ENCODE measurements around the gene TUSC2.
A peak's percentile ranks its signal among the peaks of the same experiment; 100 is the strongest.

Gene TUSC2

GRCh38 chr3:50351323-50351697 lies 23.3 kb upstream of the TUSC2 start:
- no peak for DNase-seq (ENCODE audit: low read depth)
- TF ChIP-seq MYC (IDR thresholded peaks at IDR 0.05; ENCODE audit: low read depth, low read length), result no peak
- no peak for TF ChIP-seq CTCF (IDR thresholded peaks at IDR 0.05; ENCODE audit: low read depth, low read length)
- TF ChIP-seq POLR2A (IDR thresholded peaks at IDR 0.05; ENCODE audit: extremely low read depth, insufficient read length), result no peak
- no peak for TF ChIP-seq MAX (IDR thresholded peaks at IDR 0.05; ENCODE audit: low read depth, low read length)
- H3K4me3 ChIP-seq (ENCODE audit: low read depth, low read length), result peak overlapping the region; percentile 86

GRCh38 chr3:50350527-50351322 lies 22.7 kb upstream of the TUSC2 start, which contains the start of the genes CYB561D2 and NPRL2:
Gene CYB561D2, plus strand, starts transcription at chr3:50350862. Its CDS starts 572 bp downstream, at chr3:50351434.
Gene NPRL2, minus strand, starts transcription at chr3:50350775. Its CDS starts 123 bp downstream, at chr3:50350652.
- H3K4me3 ChIP-seq (ENCODE audit: low read depth, low read length), result peak within 1 kb of the TSS; percentile 86
- TF ChIP-seq MAX (IDR thresholded peaks at IDR 0.05; ENCODE audit: low read depth, low read length) (peak; percentile 89), MYC (IDR thresholded peaks at IDR 0.05; ENCODE audit: low read depth, low read length) (no peak; the same call in 1 of the 2 replicates), POLR2A (IDR thresholded peaks at IDR 0.05; ENCODE audit: extremely low read depth, insufficient read length) (peak; percentile 83)
- DNase-seq (ENCODE audit: low read depth), result peak; percentile 97

- TF ChIP-seq CTCF (IDR thresholded peaks at IDR 0.05; ENCODE audit: low read depth, low read length), result no peak
- no peak for TF ChIP-seq MAX (IDR thresholded peaks at IDR 0.05; ENCODE audit: low read depth, low read length)
- no peak for TF ChIP-seq POLR2A (IDR thresholded peaks at IDR 0.05; ENCODE audit: extremely low read depth, insufficient read length)
- TF ChIP-seq MYC (IDR thresholded peaks at IDR 0.05; ENCODE audit: low read depth, low read length), result no peak
- DNase-seq (ENCODE audit: low read depth), result no peak
- H3K4me3 ChIP-seq (ENCODE audit: low read depth, low read length), result peak overlapping the region; percentile 86
Observed at GRCh38 chr3:50350213-50350526, 22.1 kb upstream of the TUSC2 start.

- no peak overlapping the region for H3K4me3 ChIP-seq (ENCODE audit: low read depth, low read length)
- no peak for TF ChIP-seq POLR2A (IDR thresholded peaks at IDR 0.05; ENCODE audit: extremely low read depth, insufficient read length)
- TF ChIP-seq MAX (IDR thresholded peaks at IDR 0.05; ENCODE audit: low read depth, low read length), result peak; percentile 22; the same call in 1 of the 2 replicates
- TF ChIP-seq CTCF (IDR thresholded peaks at IDR 0.05; ENCODE audit: low read depth, low read length), result peak; percentile 52
- 0 out of 2 replicates have a peak, but pooled peaks have one; percentile 14 for TF ChIP-seq MYC (IDR thresholded peaks at IDR 0.05; ENCODE audit: low read depth, low read length)
- DNase-seq (ENCODE audit: low read depth), result peak; percentile 81
Observed at GRCh38 chr3:50347187-50347813, 19.3 kb upstream of the TUSC2 start.

GRCh38 chr3:50345586-50346234 lies 17.7 kb upstream of the TUSC2 start, which contains the start of gene ZMYND10:
Gene ZMYND10, minus strand, starts transcription at chr3:50345732. Its CDS starts 153 bp downstream, at chr3:50345579.
- no peak for DNase-seq (ENCODE audit: low read depth)

More at GRCh38 chr3:50345586-50346234, 17.7 kb upstream of the TUSC2 start, which contains the start of gene ZMYND10:
- no peak within 1 kb of the TSS for H3K4me3 ChIP-seq (ENCODE audit: low read depth, low read length)
- no peak for TF ChIP-seq CTCF (IDR thresholded peaks at IDR 0.05; ENCODE audit: low read depth, low read length)

All from NB4 (cell line).